Measurements from ENCODE around the gene AGRN.
"Not testable (repeated sequence)": the region's sequence is repeated elsewhere in the genome, so short reads cannot be mapped to it uniquely, and the experiment has no call there.

The AGRN gene

GRCh38 chr1:1067860-1068516, 48.1 kb downstream of the AGRN start:
- DNase-seq, result no peak

- peak; percentile 48 for DNase-seq
Measured at GRCh38 chr1:1068517-1069055, 48.7 kb downstream of the AGRN start.

- peak; percentile 67 for DNase-seq
Measured at GRCh38 chr1:1069056-1069710, 49.3 kb downstream of the AGRN start.

GRCh38 chr1:1069711-1070676, 50.1 kb downstream of the AGRN start:
- no peak for DNase-seq

GRCh38 chr1:1071486-1072298, 51.8 kb downstream of the AGRN start:
- no peak for DNase-seq

- DNase-seq, result no peak
Measured at GRCh38 chr1:1072299-1072848, 52.5 kb downstream of the AGRN start.

- DNase-seq, result no peak
Measured at GRCh38 chr1:1072849-1073742, 53.2 kb downstream of the AGRN start.

- no peak for DNase-seq
Measured at GRCh38 chr1:1073743-1074587, 54.0 kb downstream of the AGRN start, which contains the start of gene RNF223. TSS of gene RNF223 (minus strand) at chr1:1074306. CDS start at chr1:1072566, 1,740 bp downstream.

- DNase-seq, result no peak
Measured at GRCh38 chr1:1074631-1075147, 54.8 kb downstream of the AGRN start.

- no peak for DNase-seq
Measured at GRCh38 chr1:1075148-1075935, 55.4 kb downstream of the AGRN start.

GRCh38 chr1:1077396-1077795, 57.5 kb downstream of the AGRN start:
- not testable (repeated sequence) for DNase-seq

GRCh38 chr1:1079408-1080121, 59.6 kb downstream of the AGRN start:
- DNase-seq, result peak; percentile 46

GRCh38 chr1:1080122-1080757, 60.3 kb downstream of the AGRN start:
- DNase-seq, result peak; percentile 71

- no peak for DNase-seq
Measured at GRCh38 chr1:1080951-1081310, 61.0 kb downstream of the AGRN start.

- no peak for DNase-seq
Measured at GRCh38 chr1:1081311-1082238, 61.7 kb downstream of the AGRN start.

GRCh38 chr1:1082239-1082775, 62.4 kb downstream of the AGRN start:
- DNase-seq, result no peak
